HCT116 (cell line): ENCODE data around the gene IST1. TPM values are rescaled to one million over a fixed set of nuclear protein-coding genes. Genes with fewer than 3 reads are reported as not detected.

Source experiments
- ATAC-seq: fragments of 200-7000 bp; cut with Tn5 transposase; 2 replicates; pipeline ENCODE4 v1.9.1; 2020; ENCODE audit warnings: mild to moderate bottlenecking, moderate library complexity
- BruUV-seq: library from RNA; stranded (reverse); fragments of 400-500 nt; replicated peaks from 2 replicates; lab custom pipeline; 2021; lab: Mats Ljungman, UMichigan
- CTCF ChIA-PET: fragments of 300-600 bp; sonication (Branson Sonifier 250); formaldehyde crosslinking; loops from one replicate; lab custom pipeline; 2021; ENCODE audit warnings: antibody characterized with exemption; lab: Charles Lee
- POLR2A ChIA-PET: fragments of 300-600, 350-600 bp; sonication (Branson Sonifier 250); formaldehyde crosslinking; loops from one replicate; lab custom pipeline; 2021; ENCODE audit warnings: antibody characterized with exemption; lab: Charles Lee
- RAD21 ChIA-PET, 2 experiments: fragments of 300-600 bp; sonication (Branson Sonifier 250); formaldehyde crosslinking; loops; one replicate each; lab custom pipeline; 2023; ENCODE audit warnings: low total read pairs in 2 of 2; ENCODE audit not compliant: uncharacterized antibody in 2 of 2, unreplicated experiment in 2 of 2, low non-redundant PET in 1 of 2; lab: Charles Lee
- DNase-seq: peaks from one replicate; pipeline ENCODE4 v3.0.0-alpha.2; 2010; ENCODE audit warnings: low read depth, low spot score
- H2AFZ ChIP-seq: fragments of 200-600 bp; shearing (Covaris generic), sonication (generic); 2 replicates; pipeline ENCODE4 v1.6.1; 2017; ENCODE audit warnings: low read depth, mixed run types, mixed read lengths, antibody characterized with exemption, low read length; ENCODE audit not compliant: poor library complexity, severe bottlenecking
- H3K27ac ChIP-seq: 2 replicates; pipeline ENCODE4 v1.5.1; 2012; ENCODE audit warnings: low read depth, low read length
- H3K27me3 ChIP-seq: fragments of 200-600 bp; sonication (generic); 2 replicates; pipeline ENCODE4 v1.6.1; 2016; ENCODE audit warnings: mixed run types, low read length, mixed read lengths; ENCODE audit not compliant: insufficient read depth
- H3K36me3 ChIP-seq, 2 experiments: fragments of 200-500 bp in 1 of 2; fragments of 200-600 bp in 1 of 2; sonication (Bioruptor generic) in 1 of 2; sonication (generic) in 1 of 2; 2 replicates each; pipeline versions ENCODE4 v1.5.1 to v1.6.1; 2014 to 2016; ENCODE audit warnings: low read length in 2 of 2, inconsistent platforms in 1 of 2, mixed read lengths in 1 of 2, mixed run types in 1 of 2; ENCODE audit not compliant: insufficient read depth in 2 of 2, control insufficient read depth in 1 of 2
- H3K4me1 ChIP-seq, 2 experiments: fragments of 200-600 bp in 1 of 2; sonication (generic) in 1 of 2; 2 replicates each; pipeline versions ENCODE4 v1.5.1 to v1.6.1; 2012 to 2017; ENCODE audit warnings: low read length in 2 of 2, inconsistent platforms in 1 of 2, mild to moderate bottlenecking in 1 of 2, mixed read lengths in 1 of 2, mixed run types in 1 of 2, moderate library complexity in 1 of 2; ENCODE audit not compliant: insufficient read depth in 2 of 2, control insufficient read depth in 1 of 2
- H3K4me2 ChIP-seq: fragments of 200-600 bp; sonication (generic); 2 replicates; pipeline ENCODE4 v1.6.1; 2017; ENCODE audit warnings: mixed run types, low read length, mixed read lengths
- H3K4me3 ChIP-seq, 2 experiments: fragments of 200-600 bp in 1 of 2; sonication (generic) in 1 of 2; replicated peaks in 1 of 2; 2 replicates each; pipeline ENCODE4 v1.5.1; 2011 to 2016; ENCODE audit warnings: low read length in 2 of 2, control low read depth in 1 of 2, low read depth in 1 of 2, mild to moderate bottlenecking in 1 of 2, mixed read lengths in 1 of 2, mixed run types in 1 of 2
- H3K79me2 ChIP-seq: fragments of 200-600 bp; sonication (generic); 2 replicates; pipeline ENCODE4 v1.6.1; 2017; ENCODE audit warnings: mild to moderate bottlenecking, mixed run types, low read length, moderate library complexity, mixed read lengths; ENCODE audit not compliant: insufficient read depth
- H3K9ac ChIP-seq: fragments of 200-600 bp; sonication (generic); 2 replicates; pipeline ENCODE4 v1.6.1; 2016; ENCODE audit warnings: low read length, mixed read lengths
- H3K9me2 ChIP-seq: fragments of 200-600 bp; sonication (generic), shearing (Covaris generic); 2 replicates; pipeline ENCODE4 v1.6.1; 2017; ENCODE audit warnings: mixed run types, mild to moderate bottlenecking, moderate library complexity; ENCODE audit not compliant: insufficient read depth
- H3K9me3 ChIP-seq, 2 experiments: fragments of 200-500 bp in 1 of 2; fragments of 200-600 bp in 1 of 2; sonication (Bioruptor generic) in 1 of 2; sonication (generic) in 1 of 2; 2 replicates each; pipeline ENCODE4 v1.6.1; 2014 to 2017; ENCODE audit warnings: low read length in 2 of 2, mixed read lengths in 2 of 2, inconsistent platforms in 1 of 2, low read depth in 1 of 2, mild to moderate bottlenecking in 1 of 2, mixed run types in 1 of 2, moderate library complexity in 1 of 2; ENCODE audit not compliant: control insufficient read depth in 1 of 2, insufficient read depth in 1 of 2
- H4K20me1 ChIP-seq: fragments of 200-600 bp; sonication (generic), shearing (Covaris generic); 2 replicates; pipeline ENCODE4 v1.6.1; 2017; ENCODE audit warnings: mixed run types, mild to moderate bottlenecking, moderate library complexity; ENCODE audit not compliant: insufficient read depth
- ATF3 ChIP-seq: IDR thresholded peaks from 2 replicates; pipeline ENCODE4 v1.6.1; 2012
- CBX3 ChIP-seq: IDR thresholded peaks from 2 replicates; pipeline ENCODE4 v1.6.1; 2012; ENCODE audit warnings: low read depth
- CEBPB ChIP-seq: IDR thresholded peaks from 2 replicates; pipeline ENCODE4 v1.6.1; 2012; ENCODE audit warnings: low read depth
- EGR1 ChIP-seq: IDR thresholded peaks from 2 replicates; pipeline ENCODE4 v1.6.1; 2012; ENCODE audit warnings: low read depth
- EZH2 ChIP-seq: fragments of 200-600 bp; sonication (generic); IDR thresholded peaks from 2 replicates; pipeline ENCODE4 v1.6.1; 2017; ENCODE audit warnings: antibody characterized with exemption, mixed run types
- MAX ChIP-seq: IDR thresholded peaks from 2 replicates; pipeline ENCODE4 v1.6.1; 2012
- POLR2A ChIP-seq: IDR thresholded peaks from 2 replicates; pipeline ENCODE4 v1.7.0; 2011; ENCODE audit warnings: borderline replicate concordance; ENCODE audit not compliant: insufficient read depth, insufficient read length; ENCODE audit errors: extremely low read depth
- POLR2AphosphoS5 ChIP-seq: IDR thresholded peaks from 2 replicates; pipeline ENCODE4 v1.6.1; 2011; ENCODE audit warnings: mild to moderate bottlenecking, low read depth, low read length, moderate library complexity
- TCF7L2 ChIP-seq: IDR thresholded peaks from 2 replicates; pipeline ENCODE4 v1.7.0; 2011; ENCODE audit warnings: borderline replicate concordance, inconsistent platforms; ENCODE audit not compliant: insufficient read depth, insufficient read length; ENCODE audit errors: extremely low read depth
- YY1 ChIP-seq: IDR thresholded peaks from 2 replicates; pipeline ENCODE4 v1.6.1; 2011; ENCODE audit warnings: low read length, low read depth, moderate library complexity, mild to moderate bottlenecking; ENCODE audit not compliant: insufficient replicate concordance; ENCODE audit errors: extremely low read depth
- ZBTB33 ChIP-seq: IDR thresholded peaks from 2 replicates; pipeline ENCODE4 v1.6.1; 2011; ENCODE audit warnings: mild to moderate bottlenecking, low read length, moderate library complexity; ENCODE audit not compliant: insufficient replicate concordance; ENCODE audit errors: extremely low read depth
- ZFX ChIP-seq: fragments of 450-650 bp; IDR thresholded peaks from 2 replicates; pipeline ENCODE4 v1.6.1; 2017
- ZNF274 ChIP-seq: fragments of 200-500 bp; sonication (Bioruptor generic); IDR thresholded peaks from 2 replicates; pipeline ENCODE4 v1.6.1; 2014; ENCODE audit warnings: mild to moderate bottlenecking, low read depth, low read length, inconsistent platforms
- intact Hi-C: fragments of 100-400 bp; cut with micrococcal nuclease; formaldehyde crosslinking; loops from 2 replicates; pipeline ENCODE4 v1.10.0; 2022
- total RNA-seq: library from RNA; stranded (reverse); gene quantifications from one replicate; pipeline ENCODE4 v1.2.1, GENCODE V29; 2021; ENCODE audit not compliant: unreplicated experiment
- TF ChIP-seq, protein P1 (sequence below), 3 experiments: fragments of 200-600 bp in 1 of 3; sonication (generic) in 1 of 3; IDR thresholded peaks in 2 of 3; conservative IDR thresholded peaks in 1 of 3; 2 replicates each; pipeline ENCODE4 v1.5.1; 2012 to 2017; ENCODE audit warnings: low read depth in 2 of 3, low read length in 2 of 3, antibody characterized with exemption in 1 of 3, borderline replicate concordance in 1 of 3, control low read depth in 1 of 3, mild to moderate bottlenecking in 1 of 3, mixed read lengths in 1 of 3, mixed run types in 1 of 3, moderate library complexity in 1 of 3; ENCODE audit not compliant: insufficient read depth in 1 of 3

The IST1 gene
- total RNA-seq, 1 experiment from 2014 or later, result 191 TPM

GRCh38 chr16:71883849-71884638 lies 11.3 kb upstream of the IST1 start, which contains the start of gene ZNF821:
TSS of gene ZNF821 (minus strand) at chr16:71884182. CDS start at chr16:71879946, 4,236 bp downstream.
- Histone ChIP-seq H3K4me2 (peak within 1 kb of the TSS; percentile 93), H3K9ac (peak within 1 kb of the TSS; percentile 64), H3K36me3 (no peaks in the 10 kb centered on the region), H3K27me3 (no peaks in the 10 kb centered on the region), H3K4me1 (peaks cover 14 to 18% of the 10 kb centered on the region in 2 experiments), H3K79me2 (no peaks in the 10 kb centered on the region), H3K9me2 (no peaks in the 10 kb centered on the region), H2AFZ (peak within 1 kb of the TSS; percentile 47), H3K4me3 (peak within 1 kb of the TSS; percentile 61 to 73), H3K9me3 (no peaks in the 10 kb centered on the region), H4K20me1 (no peaks in the 10 kb centered on the region), H3K27ac (peak within 1 kb of the TSS; percentile 79)
- BruUV-seq, result no TSS peak
- CTCF ChIA-PET, result interaction anchor here (1.3 to 2.3 kb wide), 3 partner anchors 10 to 78 kb away, joined by 3 to 11 read pairs (median 7); no protein-coding TSS in a partner anchor
- intact Hi-C loops, result loop anchor here (2.0 to 10.0 kb wide), 2 partner anchors 77 to 211 kb away; partner anchors contain the start of genes DHX38 and TXNL4B
- POLR2A ChIA-PET, result interaction anchor here (0.7 to 1.5 kb wide), 3 partner anchors 9 to 75 kb away, joined by 3 to 4 read pairs (median 4); partner anchors contain the start of genes AP1G1 and IST1
- peak; percentile 70 for ATAC-seq
- TF ChIP-seq ZFX, result peak; percentile 33
- no peak for TF ChIP-seq POLR2A
- TF ChIP-seq CBX3, result no peak
- TF ChIP-seq ATF3, result no peak
- peak; percentile 57; the same call in 1 of the 2 replicates for TF ChIP-seq POLR2AphosphoS5
- no peak for TF ChIP-seq EZH2
- TF ChIP-seq MAX, result peak; percentile 31; the same call in 1 of the 2 replicates
- TF ChIP-seq, protein P1, sequence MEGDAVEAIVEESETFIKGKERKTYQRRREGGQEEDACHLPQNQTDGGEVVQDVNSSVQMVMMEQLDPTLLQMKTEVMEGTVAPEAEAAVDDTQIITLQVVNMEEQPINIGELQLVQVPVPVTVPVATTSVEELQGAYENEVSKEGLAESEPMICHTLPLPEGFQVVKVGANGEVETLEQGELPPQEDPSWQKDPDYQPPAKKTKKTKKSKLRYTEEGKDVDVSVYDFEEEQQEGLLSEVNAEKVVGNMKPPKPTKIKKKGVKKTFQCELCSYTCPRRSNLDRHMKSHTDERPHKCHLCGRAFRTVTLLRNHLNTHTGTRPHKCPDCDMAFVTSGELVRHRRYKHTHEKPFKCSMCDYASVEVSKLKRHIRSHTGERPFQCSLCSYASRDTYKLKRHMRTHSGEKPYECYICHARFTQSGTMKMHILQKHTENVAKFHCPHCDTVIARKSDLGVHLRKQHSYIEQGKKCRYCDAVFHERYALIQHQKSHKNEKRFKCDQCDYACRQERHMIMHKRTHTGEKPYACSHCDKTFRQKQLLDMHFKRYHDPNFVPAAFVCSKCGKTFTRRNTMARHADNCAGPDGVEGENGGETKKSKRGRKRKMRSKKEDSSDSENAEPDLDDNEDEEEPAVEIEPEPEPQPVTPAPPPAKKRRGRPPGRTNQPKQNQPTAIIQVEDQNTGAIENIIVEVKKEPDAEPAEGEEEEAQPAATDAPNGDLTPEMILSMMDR (IDR thresholded peaks at IDR 0.05 in 2 of 3, conservative IDR thresholded peaks at IDR 0.05 in 1 of 3; ENCODE audit: borderline replicate concordance in 1 of 3, insufficient read depth in 1 of 3, low read depth in 2 of 3, low read length in 2 of 3), result peak in 1 of 3 experiments; percentile 21; a peak in 2 of 6 replicates
- TF ChIP-seq YY1, result peak; percentile 76
- TF ChIP-seq ZBTB33, result no peak
- peak; percentile 20 for TF ChIP-seq TCF7L2
- TF ChIP-seq ZNF274, result no peak
- TF ChIP-seq EGR1, result 0 out of 2 replicates have a peak, but pooled peaks have one; percentile 23
- no peak for TF ChIP-seq CEBPB
- RAD21 ChIA-PET, result no interaction called here
- DNase-seq, result no peak
